Ascending aorta (tissue), 2 donors: Measurements from ENCODE around the gene KRTAP4-5. TPM values are rescaled to one million over a fixed set of nuclear protein-coding genes. Genes with fewer than 3 reads are reported as not detected.
"Not testable (repeated sequence)": the region's sequence is repeated elsewhere in the genome, so short reads cannot be mapped to it uniquely, and the experiment has no call there.

Experiments used
- DNase-seq, 2 donors: peaks; one replicate each; pipeline ENCODE4 v3.0.0-alpha.2; 2019; ENCODE audit warnings: low spot score in 2 of 2
- H3K27ac ChIP-seq, 2 donors: fragments of 200-600 bp; sonication (generic); one replicate each; pipeline ENCODE4 v1.5.1; 2016 to 2017; ENCODE audit warnings: mild to moderate bottlenecking in 1 of 2
- H3K27me3 ChIP-seq: fragments of 200-600 bp; sonication (generic); one replicate; pipeline ENCODE4 v1.5.1; 2017
- H3K36me3 ChIP-seq, 2 donors: fragments of 200-600 bp; sonication (generic); one replicate each; pipeline ENCODE4 v1.5.1; 2016
- H3K4me1 ChIP-seq, 2 donors: fragments of 200-600 bp; sonication (generic); one replicate each; pipeline ENCODE4 v1.5.1; 2016 to 2017; ENCODE audit warnings: mild to moderate bottlenecking in 1 of 2
- H3K4me3 ChIP-seq, 2 donors: fragments of 200-600 bp; sonication (generic); one replicate each; pipeline ENCODE4 v1.5.1; 2016 to 2017; ENCODE audit warnings: mild to moderate bottlenecking in 1 of 2
- H3K9me3 ChIP-seq, 2 donors: fragments of 200-600 bp; sonication (generic); one replicate each; pipeline ENCODE4 v1.5.1; 2016
- CTCF ChIP-seq, 3 experiments: fragments of 200-600 bp in 2 of 3; fragments of 450-650 bp in 1 of 3; sonication (generic) in 2 of 3; IDR thresholded peaks; one replicate each; pipeline ENCODE4 v1.5.1; 2016 to 2019; ENCODE audit warnings: antibody characterized with exemption in 3 of 3, mild to moderate bottlenecking in 1 of 3, moderate library complexity in 1 of 3
- intact Hi-C: fragments of 100-400 bp; cut with DNase I; formaldehyde crosslinking; loops from one replicate; pipeline ENCODE4 v1.15.1; 2023
- total RNA-seq: library from RNA; depleted of rRNA; stranded (reverse); fragments of >200 nt; gene quantifications from one replicate; pipeline ENCODE4 v1.1.0, GENCODE V29; 2016

Gene KRTAP4-5
- total RNA-seq, 1 donor from 2014 or later = not detected

- Histone ChIP-seq H3K27ac (no peak overlapping the region), H3K4me1 (no peaks in the 10 kb centered on the region), H3K4me3 (no peak overlapping the region), H3K27me3 (no peaks in the 10 kb centered on the region), H3K9me3 (no peaks in the 10 kb centered on the region), H3K36me3 (no peaks in the 10 kb centered on the region)
- no peak for TF ChIP-seq CTCF (IDR thresholded peaks at IDR 0.05)
- intact Hi-C loops = no loop called here
- DNase-seq = no peak
Measured at GRCh38 chr17:41171886-41172285, 22.3 kb upstream of the KRTAP4-5 start.

GRCh38 chr17:41168121-41168520, 18.5 kb upstream of the KRTAP4-5 start, which contains the start of gene KRTAP4-3:
KRTAP4-3 (minus strand) TSS chr17:41168221; CDS start chr17:41168172, 49 bp downstream.
- Histone ChIP-seq H3K4me1 (no peaks in the 10 kb centered on the region), H3K4me3 (no peak within 1 kb of the TSS), H3K36me3 (no peaks in the 10 kb centered on the region), H3K27ac (no peak within 1 kb of the TSS), H3K27me3 (no peaks in the 10 kb centered on the region), H3K9me3 (no peaks in the 10 kb centered on the region)
- no peak for DNase-seq
- no peak for TF ChIP-seq CTCF (IDR thresholded peaks at IDR 0.05)
- intact Hi-C loops = no loop called here

DNA sequence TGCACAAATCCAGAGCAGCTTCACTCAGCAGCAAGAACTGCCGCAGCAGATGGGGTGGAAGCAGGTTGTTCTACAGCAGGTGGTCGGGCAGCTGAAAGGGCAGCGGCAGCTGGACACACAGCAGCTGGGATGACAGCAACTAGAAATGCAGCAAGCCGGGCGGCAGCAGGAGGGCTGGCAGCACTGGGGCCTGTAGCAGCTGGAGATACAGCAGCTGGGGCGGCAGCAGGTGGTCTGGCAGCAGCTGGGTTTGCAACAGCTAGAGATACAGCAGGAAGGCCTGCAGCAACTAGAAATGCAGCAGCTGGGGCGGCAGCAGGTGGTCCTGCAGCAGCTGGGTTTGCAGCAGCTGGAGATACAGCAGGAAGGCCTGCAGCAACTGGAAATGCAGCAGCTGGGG, 17.9 kb upstream of the KRTAP4-5 start:
- intact Hi-C loops = no loop called here
- TF ChIP-seq CTCF (IDR thresholded peaks at IDR 0.05) = no peak
- Histone ChIP-seq H3K36me3 (no peaks in the 10 kb centered on the region), H3K4me1 (no peaks in the 10 kb centered on the region), H3K4me3 (no peak overlapping the region), H3K27ac (no peak overlapping the region), H3K27me3 (no peaks in the 10 kb centered on the region), H3K9me3 (no peaks in the 10 kb centered on the region)
- DNase-seq = no peak

DNA sequence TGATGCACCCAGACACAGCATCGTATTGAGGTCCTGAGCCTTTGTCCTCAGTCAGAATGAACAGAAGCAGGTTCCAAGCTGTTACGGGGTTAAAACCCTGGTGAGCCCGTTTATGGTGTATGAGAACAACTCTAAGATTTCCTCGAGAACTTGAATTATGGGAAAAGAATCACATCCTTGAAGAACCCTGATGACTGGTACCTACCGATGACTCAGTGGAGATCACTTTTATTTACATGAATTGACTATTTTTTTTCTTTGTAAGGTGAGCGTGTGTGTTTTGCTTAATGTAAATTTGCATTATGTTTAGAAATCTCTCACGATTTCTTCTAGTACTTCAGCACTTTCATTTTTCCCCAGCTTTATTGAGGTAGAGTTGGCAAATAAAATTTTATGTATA, 14.2 kb upstream of the KRTAP4-5 start:
- intact Hi-C loops = no loop called here
- no peak overlapping the region for H3K4me3 ChIP-seq
- no peak overlapping the region for H3K27ac ChIP-seq
- no peak for DNase-seq
- no peaks in the 10 kb centered on the region for H3K27me3 ChIP-seq
- TF ChIP-seq CTCF (IDR thresholded peaks at IDR 0.05) = no peak
- no peaks in the 10 kb centered on the region for H3K4me1 ChIP-seq
- H3K9me3 ChIP-seq = no peaks in the 10 kb centered on the region
- no peaks in the 10 kb centered on the region for H3K36me3 ChIP-seq

GRCh38 chr17:41160648-41161047, 11.0 kb upstream of the KRTAP4-5 start, which contains the start of gene KRTAP4-4:
KRTAP4-4 (minus strand) TSS chr17:41160748; CDS start chr17:41160691, 57 bp downstream.
- no peaks in the 10 kb centered on the region for H3K27me3 ChIP-seq
- no peak for TF ChIP-seq CTCF (IDR thresholded peaks at IDR 0.05)
- no peak within 1 kb of the TSS for H3K27ac ChIP-seq
- no peak within 1 kb of the TSS for H3K4me3 ChIP-seq
- no peaks in the 10 kb centered on the region for H3K36me3 ChIP-seq
- DNase-seq = no peak
- no peaks in the 10 kb centered on the region for H3K9me3 ChIP-seq
- intact Hi-C loops = no loop called here
- H3K4me1 ChIP-seq = no peaks in the 10 kb centered on the region

GRCh38 chr17:41160190-41160589, 10.6 kb upstream of the KRTAP4-5 start:
- H3K27ac ChIP-seq, intact Hi-C loops, H3K36me3 ChIP-seq, DNase-seq, H3K27me3 ChIP-seq, H3K4me3 ChIP-seq, H3K4me1 ChIP-seq, H3K9me3 ChIP-seq: not testable (repeated sequence)
